KMS-11 (cell line): ENCODE results near the gene OLFML2A.

Experiments
- H2AFZ ChIP-seq: fragments of 200-600 bp; sonication (generic); 2 replicates; pipeline ENCODE4 v1.6.1; 2016; ENCODE audit warnings: antibody characterized with exemption, mixed run types, low read depth
- H3K27ac ChIP-seq: fragments of 200-600 bp; sonication (generic); 2 replicates; pipeline ENCODE4 v1.6.1; 2016; ENCODE audit warnings: mild to moderate bottlenecking, mixed run types
- H3K27me3 ChIP-seq: fragments of 200-600 bp; sonication (generic); 2 replicates; pipeline ENCODE4 v1.6.1; 2017; ENCODE audit warnings: mild to moderate bottlenecking, low read depth, mixed run types, moderate library complexity; ENCODE audit not compliant: insufficient read depth
- H3K36me3 ChIP-seq: fragments of 200-600 bp; sonication (generic); 2 replicates; pipeline ENCODE4 v1.6.1; 2017; ENCODE audit warnings: mild to moderate bottlenecking, mixed run types; ENCODE audit not compliant: insufficient read depth
- H3K4me1 ChIP-seq: fragments of 200-600 bp; sonication (generic); 2 replicates; pipeline ENCODE4 v1.6.1; 2016; ENCODE audit warnings: mild to moderate bottlenecking, low read depth, mixed run types; ENCODE audit not compliant: poor library complexity, severe bottlenecking
- H3K4me2 ChIP-seq: fragments of 200-600 bp; sonication (generic); 2 replicates; pipeline ENCODE4 v1.7.0; 2016; ENCODE audit warnings: mild to moderate bottlenecking, mixed run types
- H3K4me3 ChIP-seq: fragments of 200-600 bp; sonication (generic); IDR thresholded peaks from 2 replicates; pipeline ENCODE4 v1.6.1; 2017; ENCODE audit warnings: low read depth, low read length, mixed read lengths; ENCODE audit not compliant: insufficient read depth
- H3K79me2 ChIP-seq: fragments of 200-600 bp; sonication (generic); 2 replicates; pipeline ENCODE4 v1.6.1; 2016; ENCODE audit warnings: low read depth, mixed run types; ENCODE audit not compliant: insufficient read depth
- H3K9ac ChIP-seq: fragments of 200-600 bp; sonication (generic); 2 replicates; pipeline ENCODE4 v1.6.1; 2016; ENCODE audit warnings: mild to moderate bottlenecking, mixed run types
- H4K20me1 ChIP-seq: fragments of 200-600 bp; sonication (generic); 2 replicates; pipeline ENCODE4 v1.6.1; 2016; ENCODE audit warnings: mild to moderate bottlenecking, mixed run types; ENCODE audit not compliant: insufficient read depth
- CTCF ChIP-seq: fragments of 200-600 bp; sonication (generic); conservative IDR thresholded peaks from 2 replicates; pipeline ENCODE4 v1.6.1; 2017; ENCODE audit warnings: low read depth, mild to moderate bottlenecking, antibody characterized with exemption, low read length, moderate library complexity, mixed read lengths

The OLFML2A gene

DNA sequence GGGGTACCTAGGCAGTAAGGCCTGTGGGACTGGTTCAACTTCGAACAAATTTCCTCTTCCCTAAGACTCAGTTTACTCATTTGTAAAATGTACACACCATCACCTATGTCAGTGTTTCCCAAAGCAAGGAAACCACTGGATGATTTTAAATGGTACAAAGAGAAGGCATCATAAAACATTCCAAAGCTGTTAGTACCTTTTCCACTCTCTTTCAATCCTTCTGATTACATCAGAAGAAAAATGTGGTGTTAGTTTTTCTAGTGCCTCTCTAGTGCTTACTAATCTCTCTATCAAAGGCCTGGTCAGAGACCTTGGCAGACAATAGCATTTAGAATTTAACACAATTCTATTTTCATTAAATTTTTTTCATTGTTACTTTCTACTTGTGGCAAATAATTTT, 24.0 kb upstream of the OLFML2A start:
- H3K4me1 ChIP-seq: no peaks in the 10 kb centered on the region
- no peak overlapping the region for H3K9ac ChIP-seq
- no peaks in the 10 kb centered on the region for H3K36me3 ChIP-seq
- H3K27me3 ChIP-seq: no peaks in the 10 kb centered on the region
- H3K79me2 ChIP-seq: 0 out of 2 replicates have a peak, but pooled peaks cover 5% of the 10 kb centered on the region
- H3K4me2 ChIP-seq: no peak overlapping the region
- H4K20me1 ChIP-seq: no peaks in the 10 kb centered on the region
- H3K4me3 ChIP-seq: no peak overlapping the region
- no peak overlapping the region for H3K27ac ChIP-seq
- H2AFZ ChIP-seq: no peak overlapping the region
- no peak for TF ChIP-seq CTCF

DNA sequence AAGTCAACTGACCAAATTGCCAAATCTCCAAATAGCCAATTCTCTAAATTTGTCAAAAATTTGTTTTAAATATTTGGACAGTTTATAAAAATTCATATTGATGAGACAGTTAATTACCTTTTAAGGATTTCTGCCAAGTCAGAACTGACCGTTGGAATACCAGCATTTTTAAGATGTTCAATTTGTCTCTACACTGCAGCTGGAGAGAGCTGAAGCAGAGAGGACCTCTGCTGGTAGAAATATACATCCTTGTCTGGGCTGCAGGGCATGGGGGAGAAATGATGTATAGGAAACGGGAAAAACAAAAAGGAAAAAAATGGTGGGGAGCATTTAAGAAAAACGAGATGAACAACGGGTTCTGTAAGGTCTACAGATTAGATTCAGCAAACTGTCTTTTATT, 22.6 kb upstream of the OLFML2A start:
- Histone ChIP-seq H2AFZ (no peak overlapping the region), H4K20me1 (no peaks in the 10 kb centered on the region), H3K9ac (no peak overlapping the region), H3K36me3 (no peaks in the 10 kb centered on the region), H3K4me3 (no peak overlapping the region), H3K4me1 (no peaks in the 10 kb centered on the region), H3K27me3 (no peaks in the 10 kb centered on the region), H3K27ac (no peak overlapping the region), H3K79me2 (0 out of 2 replicates have a peak, but pooled peaks cover 5% of the 10 kb centered on the region), H3K4me2 (no peak overlapping the region)
- no peak for TF ChIP-seq CTCF

- Histone ChIP-seq H4K20me1 (no peaks in the 10 kb centered on the region), H3K27me3 (no peaks in the 10 kb centered on the region), H3K79me2 (0 out of 2 replicates have a peak, but pooled peaks cover 5% of the 10 kb centered on the region), H3K36me3 (no peaks in the 10 kb centered on the region), H2AFZ (no peak overlapping the region), H3K27ac (no peak overlapping the region), H3K9ac (no peak overlapping the region), H3K4me3 (no peak overlapping the region), H3K4me1 (no peaks in the 10 kb centered on the region), H3K4me2 (no peak overlapping the region)
- no peak for TF ChIP-seq CTCF
Observed at GRCh38 chr9:124755061-124755460, 21.9 kb upstream of the OLFML2A start.

GRCh38 chr9:124756011-124756410, 20.9 kb upstream of the OLFML2A start:
- Histone ChIP-seq H2AFZ (no peak overlapping the region), H4K20me1 (no peaks in the 10 kb centered on the region), H3K4me2 (no peak overlapping the region), H3K4me3 (no peak overlapping the region), H3K79me2 (0 out of 2 replicates have a peak, but pooled peaks cover 5% of the 10 kb centered on the region), H3K9ac (no peak overlapping the region), H3K4me1 (no peaks in the 10 kb centered on the region), H3K27me3 (no peaks in the 10 kb centered on the region), H3K27ac (no peak overlapping the region), H3K36me3 (no peaks in the 10 kb centered on the region)
- TF ChIP-seq CTCF: no peak
